Heart right ventricle (tissue), 16 donors: ENCODE data around the gene A4GNT. TPM values are rescaled to one million over a fixed set of nuclear protein-coding genes. Genes with fewer than 3 reads are reported as not detected.
"Not testable (repeated sequence)": the region's sequence is repeated elsewhere in the genome, so short reads cannot be mapped to it uniquely, and the experiment has no call there.

Source experiments
- ATAC-seq, 8 donors: fragments of 200-7000 bp; cut with Tn5 transposase; one replicate each; pipeline ENCODE4 v1.9.1; 2020; ENCODE audit warnings: mild to moderate bottlenecking in 8 of 8, moderate library complexity in 8 of 8, moderate number of reproducible peaks in 1 of 8
- DNase-seq, 2 donors: peaks; one replicate each; pipeline ENCODE4 v3.0.0-alpha.2; 2020
- H3K27ac ChIP-seq, 10 donors: fragments of 200-600 bp; sonication (generic) in 2 of 10; one replicate each; pipeline versions ENCODE4 v1.5.0 to v1.8.0; 2020 to 2022; ENCODE audit warnings: mild to moderate bottlenecking in 3 of 10
- H3K27me3 ChIP-seq, 7 donors: fragments of 200-600 bp; one replicate each; pipeline ENCODE4 v1.8.0; 2021 to 2022; ENCODE audit warnings: mild to moderate bottlenecking in 2 of 7
- H3K36me3 ChIP-seq, 9 donors: fragments of 200-600 bp; sonication (generic) in 1 of 9; one replicate each; pipeline versions ENCODE4 v1.5.0 to v1.8.0; 2020 to 2022; ENCODE audit warnings: mild to moderate bottlenecking in 2 of 9
- H3K4me1 ChIP-seq, 9 donors: fragments of 200-600 bp; sonication (generic) in 1 of 9; one replicate each; pipeline versions ENCODE4 v1.5.0 to v1.8.0; 2020 to 2022; ENCODE audit warnings: mild to moderate bottlenecking in 4 of 9
- H3K4me3 ChIP-seq, 10 donors: fragments of 200-600 bp; sonication (generic) in 2 of 10; one replicate each; pipeline versions ENCODE4 v1.5.0 to v1.8.0; 2020 to 2022; ENCODE audit warnings: mild to moderate bottlenecking in 7 of 10, moderate library complexity in 2 of 10
- H3K9me3 ChIP-seq, 11 donors: fragments of 200-600 bp in 10 of 11; sonication (generic) in 2 of 11; one replicate each; pipeline versions ENCODE4 v1.5.0 to v1.8.0; 2013 to 2022; ENCODE audit warnings: mild to moderate bottlenecking in 2 of 11, control low read depth in 1 of 11, moderate library complexity in 1 of 11
- CTCF ChIP-seq, 9 donors: fragments of 200-600 bp; sonication (generic) in 2 of 9; IDR thresholded peaks; one replicate each; pipeline versions ENCODE4 v1.5.0 to v1.8.0; 2021 to 2022; ENCODE audit warnings: antibody characterized with exemption in 9 of 9, mild to moderate bottlenecking in 5 of 9, moderate library complexity in 1 of 9
- WGBS, 2 donors: extraction: QIAGEN DNeasy Blood & Tissue Kit; methylation state at CpG; one replicate each; pipeline ENCODE4 v1.1.7; 2013; ENCODE audit warnings: inconsistent platforms in 1 of 2; 5-methylcytosine and 5-hydroxymethylcytosine counted together
- intact Hi-C, 10 donors: fragments of 100-400 bp; cut with DNase I; formaldehyde crosslinking; loops; one replicate each; pipeline versions ENCODE4 v1.11.1 to v1.14.2; 2022
- polyA plus RNA-seq, 2 donors: library from polyadenylated mRNA; stranded (reverse); fragments of 200-250 nt; gene quantifications; one replicate each; pipeline ENCODE4 v1.2.3, GENCODE V29; 2013
- total RNA-seq, 10 donors: library from RNA; stranded (reverse); fragmentation: NEBNext Ultra II Directional in 3 of 10; extraction: Animal tissue kit (Norgen Biotek cat#: 25700) in 3 of 10; gene quantifications; one replicate each; pipeline versions ENCODE4 v1.2.1 to v1.2.4, GENCODE V29; 2021 to 2023
- donor health status: Arrhythmogenic right ventricular cardiomyopathy.
- donor health status: ischemic (EF 13 %, LVEDD 7.1; RV severe dilation, severe dysfunction).
- donor health status: healthy with polysubstance abuse.
- donor health status: DM: no; HTN: yes; CAD: no.
- donor health status: DM: no; HTN: no; CAD: no.
- donor health status: ischemic (EF 25% LVEDD 6.9; RV normal size, moderate dysfunction).
- donor health status: ischemic (EF 25% LVEDD 5.7; RV mildly dilated, moderate dysfunction).
- donor health status: healthy.
- donor health status: DM: yes; HTN: yes; CAD: no.
- donor health status: Ischemic cardiomyopathy.
- donor health status: ischemic (EF 35%, LVEDD 5.7; RV mildly dilated, moderate dysfunction).
- donor health status: nonischemic (EF 11% LVEDD 7.7; RV severe dilation, severe dysfunction).
- donor health status: DM: yes; HTN: yes; CAD: no.
- donor health status: PGD.
- donor health status: ischemic (EF 29% LVEDD 5.4; RV normal size, mild dysfunction).
- donor health status: nonischemic (EF 23%, LVEDD 6.1; RV moderate dilation, normal function).

The A4GNT gene
- total and polyA plus RNA-seq, 12 donors: not detected

- Histone ChIP-seq H3K4me3 (no peak overlapping the region), H3K36me3 (no peaks in the 10 kb centered on the region), H3K4me1 (no peaks in the 10 kb centered on the region), H3K27ac (no peak overlapping the region), H3K9me3 (peaks cover 0 to 15% (median 0%) of the 10 kb centered on the region in 11 donors), H3K27me3 (no peaks in the 10 kb centered on the region)
- no peak for TF ChIP-seq CTCF (IDR thresholded peaks at IDR 0.05)
- ATAC-seq (no peak), DNase-seq (no peak)
- intact Hi-C loops: no loop called here
Observed at GRCh38 chr3:138154534-138154933, 22.3 kb upstream of the A4GNT start.

GRCh38 chr3:138148503-138148902 lies 16.3 kb upstream of the A4GNT start:
- DNase-seq (no peak), ATAC-seq (no peak)
- intact Hi-C loops: no loop called here
- peaks cover 0 to 10% (median 0%) of the 10 kb centered on the region in 11 donors for H3K9me3 ChIP-seq
- no peak overlapping the region for H3K27ac ChIP-seq
- peaks cover 0 to 3% (median 0%) of the 10 kb centered on the region in 9 donors for H3K4me1 ChIP-seq
- no peak overlapping the region for H3K4me3 ChIP-seq
- 72 to 76% methylated on average over 4 of the region's 4 CpGs for WGBS, 2 donors
- no peaks in the 10 kb centered on the region for H3K36me3 ChIP-seq
- no peaks in the 10 kb centered on the region for H3K27me3 ChIP-seq
- TF ChIP-seq CTCF (IDR thresholded peaks at IDR 0.05): no peak

- ATAC-seq, H3K27ac ChIP-seq, H3K4me3 ChIP-seq, intact Hi-C loops, H3K36me3 ChIP-seq, H3K27me3 ChIP-seq, DNase-seq: not testable (repeated sequence)
- 91 to 96% methylated on average over 3 of the region's 3 CpGs for WGBS, 2 donors
- peaks cover 0 to 21% (median 0%) of the 10 kb centered on the region in 9 donors for H3K4me1 ChIP-seq
- H3K9me3 ChIP-seq: peaks cover 0 to 11% (median 0%) of the 10 kb centered on the region in 11 donors
Observed at GRCh38 chr3:138142181-138142580, 10.0 kb upstream of the A4GNT start.

GRCh38 chr3:138140940-138141339 lies 8.8 kb upstream of the A4GNT start:
- Histone ChIP-seq H3K4me3 (no peak overlapping the region), H3K4me1 (peaks cover 0 to 31% (median 0%) of the 10 kb centered on the region in 9 donors), H3K27ac (no peak overlapping the region), H3K36me3 (no peaks in the 10 kb centered on the region), H3K27me3 (no peaks in the 10 kb centered on the region), H3K9me3 (peaks cover 0 to 11% (median 0%) of the 10 kb centered on the region in 11 donors)
- ATAC-seq (no peak), DNase-seq (no peak)
- TF ChIP-seq CTCF (IDR thresholded peaks at IDR 0.05): no peak
- intact Hi-C loops: no loop called here

GRCh38 chr3:138139691-138140090 lies 7.5 kb upstream of the A4GNT start:
- no peak overlapping the region for H3K27ac ChIP-seq
- peaks cover 0 to 42% (median 0%) of the 10 kb centered on the region in 9 donors for H3K4me1 ChIP-seq
- ATAC-seq (no peak), DNase-seq (no peak)
- H3K27me3 ChIP-seq: no peaks in the 10 kb centered on the region
- intact Hi-C loops: no loop called here
- WGBS, 2 donors: 37 to 38% methylated on average over 2 of the region's 2 CpGs
- peaks cover 0 to 11% (median 0%) of the 10 kb centered on the region in 11 donors for H3K9me3 ChIP-seq
- no peak for TF ChIP-seq CTCF (IDR thresholded peaks at IDR 0.05)
- H3K36me3 ChIP-seq: no peaks in the 10 kb centered on the region
- H3K4me3 ChIP-seq: no peak overlapping the region
